ENCODE measurements around the gene PRKCZ. TPM values are rescaled to one million over a fixed set of nuclear protein-coding genes. Genes with fewer than 3 reads are reported as not detected.

Gene PRKCZ
- polyA plus RNA-seq, 4 donors: 28.9 to 36.1 (median 33.0) TPM

DNA sequence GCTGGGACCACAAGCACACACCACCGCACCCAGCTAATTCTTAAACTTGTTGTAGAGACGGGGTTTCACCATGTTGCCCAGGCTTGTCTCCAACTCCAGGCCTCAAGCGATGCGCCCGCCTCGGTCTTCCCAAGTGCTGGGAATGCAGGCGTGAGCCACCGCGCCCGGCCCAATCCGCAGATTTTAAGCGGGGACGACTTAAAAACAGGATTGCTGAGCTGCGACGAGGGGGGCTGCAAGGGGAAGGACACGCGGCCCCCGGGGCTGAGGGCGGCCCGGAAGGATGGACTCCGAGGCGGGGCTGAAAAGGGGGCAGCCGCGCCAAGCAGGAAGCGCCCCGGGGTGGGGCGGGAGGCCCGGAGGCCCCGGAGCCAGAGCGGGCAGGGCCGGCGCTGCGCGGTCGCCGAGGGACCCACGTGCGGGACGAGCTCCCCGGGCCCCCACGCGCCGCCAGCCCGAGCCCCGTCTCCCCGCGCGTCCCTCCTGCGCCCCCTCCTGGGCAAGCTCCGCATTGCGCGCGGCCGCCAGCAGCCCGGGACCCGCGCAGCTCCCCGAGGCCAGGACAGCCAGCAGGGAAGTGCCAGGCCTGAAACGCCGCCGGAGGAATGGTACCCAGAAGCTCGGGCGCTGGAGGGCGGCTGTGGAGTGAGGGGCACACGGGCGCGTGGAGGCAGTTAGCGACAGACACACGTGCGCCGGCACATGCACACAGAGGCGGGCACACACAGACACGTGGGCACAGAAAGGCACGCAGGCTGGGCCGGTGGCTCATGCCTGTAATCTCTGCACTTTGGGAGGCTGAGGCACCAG lies 5.5 kb upstream of the PRKCZ start:
- DNase-seq (ENCODE audit: low read depth in 4 of 4, low spot score in 2 of 4): no peak

- no peak for DNase-seq (ENCODE audit: low read depth in 4 of 4, low spot score in 2 of 4)
Observed at GRCh38 chr1:2045468-2046173, 4.6 kb upstream of the PRKCZ start.

DNA sequence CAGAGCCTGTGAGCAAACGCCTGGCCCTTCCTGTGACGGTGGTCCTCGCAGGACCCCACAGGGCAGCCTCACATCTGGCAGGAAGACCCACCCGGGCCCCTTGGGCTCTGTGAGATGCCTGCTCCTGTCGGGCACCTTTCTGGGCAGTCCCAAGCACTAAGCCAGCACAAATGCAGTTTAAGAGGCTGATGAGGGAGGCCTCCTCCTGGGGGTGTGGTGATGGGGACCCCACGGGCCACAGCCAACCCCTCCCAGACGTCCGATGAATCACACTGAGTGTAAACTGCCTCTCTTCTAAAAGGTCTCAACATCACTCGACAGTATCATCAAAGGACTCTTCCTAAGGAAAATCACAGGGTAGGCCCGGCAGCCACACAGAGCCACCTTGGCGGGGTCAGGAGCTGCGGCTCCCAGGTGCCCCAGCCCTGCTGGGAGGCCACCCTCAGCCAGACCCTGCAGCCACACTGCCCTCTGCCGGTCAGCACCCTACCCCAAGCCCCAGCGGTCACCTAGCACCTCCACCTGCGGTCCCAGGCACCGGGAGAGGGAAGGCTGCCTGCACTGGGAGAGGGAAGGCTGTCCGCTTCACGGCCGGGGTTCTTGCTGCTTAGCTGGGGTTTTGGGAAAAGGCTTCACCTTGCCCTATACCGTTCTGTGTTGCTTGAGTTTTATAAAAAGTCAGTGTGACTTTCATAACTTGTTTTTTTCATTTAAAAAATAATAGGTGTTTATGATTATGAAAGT lies 3.9 kb upstream of the PRKCZ start:
- DNase-seq (ENCODE audit: low read depth in 4 of 4, low spot score in 2 of 4): no peak

GRCh38 chr1:2046953-2047748 lies 3.1 kb upstream of the PRKCZ start:
- DNase-seq (ENCODE audit: low read depth in 4 of 4, low spot score in 2 of 4): no peak

GRCh38 chr1:2047749-2048729 lies 2.2 kb upstream of the PRKCZ start:
- DNase-seq (ENCODE audit: low read depth in 4 of 4, low spot score in 2 of 4): no peak

GRCh38 chr1:2049225-2049717 lies 940 bp upstream of the PRKCZ start:
- no peak for DNase-seq (ENCODE audit: low read depth in 4 of 4, low spot score in 2 of 4)

- no peak for DNase-seq (ENCODE audit: low read depth in 4 of 4, low spot score in 2 of 4)
Observed at GRCh38 chr1:2050461-2050792, 216 bp downstream of the PRKCZ start.

GRCh38 chr1:2050793-2051682 lies 827 bp downstream of the PRKCZ start:
- DNase-seq (ENCODE audit: low read depth in 4 of 4, low spot score in 2 of 4): no peak

GRCh38 chr1:2052054-2052679 lies 2.0 kb downstream of the PRKCZ start:
- DNase-seq (ENCODE audit: low read depth in 4 of 4, low spot score in 2 of 4): no peak

DNA sequence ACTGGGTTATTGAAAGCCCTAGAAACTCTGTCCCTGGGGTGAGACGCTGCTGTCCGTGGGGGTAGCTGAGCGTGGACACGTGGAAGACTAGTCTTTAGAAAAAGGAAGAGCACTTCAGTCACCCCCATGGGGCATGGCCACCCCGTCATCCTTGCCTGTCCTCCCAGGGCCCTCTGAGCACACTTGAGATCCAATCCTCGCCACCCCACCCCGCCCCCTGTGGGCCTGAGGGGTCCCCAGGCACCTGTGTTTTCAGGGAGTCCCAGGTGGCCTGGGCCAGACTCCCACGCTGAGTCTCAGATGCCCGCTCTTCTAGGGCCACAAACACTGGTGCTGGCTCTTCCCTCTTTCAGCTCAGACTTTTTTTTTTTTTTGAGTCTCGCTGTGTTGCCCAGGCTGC lies 2.5 kb downstream of the PRKCZ start:
- DNase-seq (ENCODE audit: low read depth in 4 of 4, low spot score in 2 of 4): no peak

- no peak for DNase-seq (ENCODE audit: low read depth in 4 of 4, low spot score in 2 of 4)
Observed at GRCh38 chr1:2053217-2053616, 3.0 kb downstream of the PRKCZ start.

DNA sequence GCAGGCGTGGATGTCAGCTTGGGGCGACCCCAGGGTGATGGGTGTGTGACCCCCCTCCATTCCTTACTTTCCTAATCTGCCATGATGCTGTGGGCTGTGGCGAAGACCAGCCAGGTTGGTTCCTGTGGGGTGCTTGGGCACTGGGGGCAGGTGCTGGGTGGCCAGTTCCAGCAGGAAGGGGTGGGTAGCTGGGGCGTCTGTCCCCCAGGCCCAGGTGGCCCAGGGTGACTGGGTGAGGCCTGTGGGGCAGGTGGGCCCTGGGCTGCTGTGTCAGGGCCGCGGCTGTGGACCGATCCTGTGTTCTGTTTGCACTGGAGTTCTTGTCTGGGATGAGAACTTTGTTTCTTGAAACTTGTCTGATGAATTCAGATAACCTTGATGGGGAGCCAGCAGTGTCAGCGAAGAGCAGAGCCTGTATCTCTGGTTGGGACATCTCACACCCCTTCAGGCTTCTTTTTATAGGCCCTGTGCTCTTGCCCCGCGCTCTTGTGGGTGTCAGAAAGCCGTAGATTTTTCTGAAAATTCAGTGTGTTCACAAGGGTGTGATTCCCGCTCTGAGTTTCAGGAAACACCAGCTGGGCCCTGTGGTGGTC lies 3.7 kb downstream of the PRKCZ start:
- DNase-seq (ENCODE audit: low read depth in 4 of 4, low spot score in 2 of 4): no peak

GRCh38 chr1:2054560-2054959 lies 4.3 kb downstream of the PRKCZ start:
- DNase-seq (ENCODE audit: low read depth in 4 of 4, low spot score in 2 of 4): no peak

DNA sequence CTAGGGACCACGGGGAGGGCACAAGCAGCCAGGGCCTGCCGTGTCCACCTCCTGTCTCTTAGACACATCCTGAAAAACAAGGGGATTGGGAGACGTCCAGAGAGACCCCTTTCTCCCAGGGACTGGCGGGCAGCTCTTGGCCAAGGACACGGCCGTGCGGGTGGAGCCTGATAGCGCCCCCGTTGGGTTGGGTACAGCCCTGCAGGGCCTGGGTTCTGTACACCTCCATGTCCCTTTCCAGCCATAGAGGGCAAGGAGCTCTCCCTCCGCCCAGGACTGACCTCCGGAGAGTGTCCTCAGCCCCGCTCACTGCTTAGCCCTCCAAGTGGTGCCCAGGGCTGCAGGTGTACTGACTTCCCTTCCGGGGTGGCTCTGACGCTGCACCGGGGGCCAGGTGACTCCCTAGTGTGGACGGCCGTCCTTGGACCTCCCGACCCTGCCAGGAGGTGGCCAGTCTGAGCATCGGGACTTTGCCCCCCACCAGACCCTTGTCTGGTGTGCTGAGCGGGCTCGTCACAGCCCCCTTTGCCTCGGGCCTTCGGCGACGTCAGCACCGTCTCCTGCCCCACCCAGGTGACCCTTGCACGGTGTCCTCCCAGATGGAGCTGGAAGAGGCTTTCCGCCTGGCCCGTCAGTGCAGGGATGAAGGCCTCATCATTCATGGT lies 5.8 kb downstream of the PRKCZ start:
- no peak for DNase-seq (ENCODE audit: low read depth in 4 of 4, low spot score in 2 of 4)

DNA sequence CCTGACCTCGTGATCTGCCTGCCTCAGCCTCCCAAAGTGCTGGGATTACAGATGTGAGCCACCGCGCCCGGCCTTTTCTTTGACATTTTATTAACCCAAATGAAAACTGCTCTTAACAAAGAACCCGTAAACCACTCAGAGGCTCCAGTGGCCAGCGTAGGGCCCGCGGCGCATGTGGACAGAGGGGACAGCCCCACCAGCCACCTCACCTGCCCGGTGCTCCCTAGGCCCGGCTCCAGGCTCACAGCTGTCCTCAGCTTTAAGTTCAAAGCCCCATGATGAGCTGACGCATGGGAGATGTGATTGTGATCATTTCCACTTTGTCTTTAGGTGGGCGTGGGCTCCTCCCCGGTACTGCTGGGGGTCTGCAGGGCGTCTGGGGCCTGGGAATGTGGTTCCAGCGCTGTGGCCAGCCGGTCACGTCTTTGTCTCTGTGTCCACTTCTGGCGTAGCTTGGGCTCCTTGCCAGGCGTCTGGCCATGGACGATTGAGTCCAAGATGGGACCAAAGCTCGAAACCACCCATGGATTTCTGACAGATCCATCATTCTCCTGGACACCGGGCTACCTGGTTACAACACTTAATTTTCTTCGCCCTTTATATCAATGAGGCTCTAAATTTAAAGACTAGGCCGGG lies 6.9 kb downstream of the PRKCZ start:
- DNase-seq (ENCODE audit: low read depth in 4 of 4, low spot score in 2 of 4): no peak

GRCh38 chr1:2059290-2059953 lies 9.2 kb downstream of the PRKCZ start:
- no peak for DNase-seq (ENCODE audit: low read depth in 4 of 4, low spot score in 2 of 4)

Measured in left renal cortex interstitium (tissue), 4 donors.